ENCODE results near the gene PARP15.
"Not testable (repeated sequence)": the region's sequence is repeated elsewhere in the genome, so short reads cannot be mapped to it uniquely, and the experiment has no call there.

The PARP15 gene

GRCh38 chr3:122680475-122681283 is 103.2 kb downstream of the PARP15 start, which contains the start of gene PARP14:
Gene PARP14 (plus strand): TSS chr3:122680839. CDS start chr3:122680884, 45 bp downstream.
- in situ Hi-C loops (cut with HindIII; ENCODE audit: low pct_ligation_motif_present, low pct_unique_long_range_greater_than_20kb, low sequenced_read_pairs) = no loop called here
- peak; percentile 83 for DNase-seq

- in situ Hi-C loops (cut with HindIII; ENCODE audit: low pct_ligation_motif_present, low pct_unique_long_range_greater_than_20kb, low sequenced_read_pairs) = no loop called here
- DNase-seq = peak; percentile 5
Observed at GRCh38 chr3:122681284-122681973, 104.0 kb downstream of the PARP15 start.

GRCh38 chr3:122681974-122682409 is 104.5 kb downstream of the PARP15 start:
- in situ Hi-C loops (cut with HindIII; ENCODE audit: low pct_ligation_motif_present, low pct_unique_long_range_greater_than_20kb, low sequenced_read_pairs) = no loop called here
- no peak for DNase-seq

- DNase-seq; in situ Hi-C loops (cut with HindIII; ENCODE audit: low pct_ligation_motif_present, low pct_unique_long_range_greater_than_20kb, low sequenced_read_pairs): not testable (repeated sequence)
Observed at GRCh38 chr3:122682778-122683411, 105.4 kb downstream of the PARP15 start.

- no peak for DNase-seq
- in situ Hi-C loops (cut with HindIII; ENCODE audit: low pct_ligation_motif_present, low pct_unique_long_range_greater_than_20kb, low sequenced_read_pairs) = no loop called here
Observed at GRCh38 chr3:122687298-122687697, 109.8 kb downstream of the PARP15 start.
